Neural crest cell (in vitro differentiated cells): Measurements from ENCODE around the gene TBCE. TPM values are rescaled to one million over a fixed set of nuclear protein-coding genes. Genes with fewer than 3 reads are reported as not detected.

Experiments
- DNase-seq: peaks from one replicate; pipeline ENCODE4 v3.0.0; 2021; ENCODE audit warnings: low read depth, mixed read lengths, low spot score
- H3K27ac Mint-ChIP-seq: one replicate; pipeline ENCODE4 v1.8.0; 2021; ENCODE audit warnings: mild to moderate bottlenecking, mixed read lengths; ENCODE audit not compliant: unreplicated experiment
- H3K27me3 Mint-ChIP-seq: 2 replicates; pipeline ENCODE4 v1.8.0; 2021; ENCODE audit warnings: low read depth, mild to moderate bottlenecking, mixed read lengths
- H3K36me3 Mint-ChIP-seq: 2 replicates; pipeline ENCODE4 v1.8.0; 2021; ENCODE audit warnings: low read depth, mild to moderate bottlenecking, mixed read lengths
- H3K4me1 Mint-ChIP-seq: 2 replicates; pipeline ENCODE4 v1.8.0; 2021; ENCODE audit warnings: mixed read lengths
- H3K4me3 Mint-ChIP-seq: one replicate; pipeline ENCODE4 v1.8.0; 2021; ENCODE audit warnings: mild to moderate bottlenecking, mixed read lengths
- H3K9me3 Mint-ChIP-seq: 2 replicates; pipeline ENCODE4 v1.8.0; 2021; ENCODE audit warnings: mixed read lengths
- total RNA-seq: library from RNA; stranded (reverse); gene quantifications from 2 replicates; pipeline ENCODE4 v1.2.1, GENCODE V29; 2021
- TF ChIP-seq, protein P1 (sequence below): fragments of 200-600 bp; sonication (generic); conservative IDR thresholded peaks from 2 replicates; pipeline ENCODE4 v1.5.0; 2021; ENCODE audit warnings: antibody characterized with exemption, mild to moderate bottlenecking

The TBCE gene
- total RNA-seq, 1 donor from 2014 or later: 28.2 TPM

DNA sequence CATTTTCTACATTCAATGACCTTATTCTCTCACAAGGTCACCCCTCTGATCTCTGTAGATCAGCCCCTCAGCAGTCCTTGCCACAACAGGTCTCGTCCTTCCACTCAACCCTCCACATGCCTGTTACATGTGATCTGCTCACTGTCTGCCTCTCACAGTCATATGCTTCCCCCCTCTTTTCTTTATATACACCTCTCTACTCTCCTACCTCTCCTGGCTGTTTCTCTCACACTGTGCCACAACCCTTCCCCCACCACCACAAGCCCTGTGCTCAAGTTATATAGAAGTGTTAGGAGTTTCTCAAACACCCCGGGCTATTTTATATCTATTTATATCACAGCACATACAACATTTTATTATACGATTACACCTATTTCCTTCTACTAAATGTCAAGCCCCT is 124.4 kb downstream of the TBCE start:
- Mint-ChIP-seq H3K4me1 (no peaks in the 10 kb centered on the region), H3K4me3 (no peak overlapping the region), H3K36me3 (peaks cover 7% of the 10 kb centered on the region), H3K9me3 (no peaks in the 10 kb centered on the region), H3K27me3 (no peaks in the 10 kb centered on the region), H3K27ac (no peak overlapping the region)
- TF ChIP-seq, protein P1, sequence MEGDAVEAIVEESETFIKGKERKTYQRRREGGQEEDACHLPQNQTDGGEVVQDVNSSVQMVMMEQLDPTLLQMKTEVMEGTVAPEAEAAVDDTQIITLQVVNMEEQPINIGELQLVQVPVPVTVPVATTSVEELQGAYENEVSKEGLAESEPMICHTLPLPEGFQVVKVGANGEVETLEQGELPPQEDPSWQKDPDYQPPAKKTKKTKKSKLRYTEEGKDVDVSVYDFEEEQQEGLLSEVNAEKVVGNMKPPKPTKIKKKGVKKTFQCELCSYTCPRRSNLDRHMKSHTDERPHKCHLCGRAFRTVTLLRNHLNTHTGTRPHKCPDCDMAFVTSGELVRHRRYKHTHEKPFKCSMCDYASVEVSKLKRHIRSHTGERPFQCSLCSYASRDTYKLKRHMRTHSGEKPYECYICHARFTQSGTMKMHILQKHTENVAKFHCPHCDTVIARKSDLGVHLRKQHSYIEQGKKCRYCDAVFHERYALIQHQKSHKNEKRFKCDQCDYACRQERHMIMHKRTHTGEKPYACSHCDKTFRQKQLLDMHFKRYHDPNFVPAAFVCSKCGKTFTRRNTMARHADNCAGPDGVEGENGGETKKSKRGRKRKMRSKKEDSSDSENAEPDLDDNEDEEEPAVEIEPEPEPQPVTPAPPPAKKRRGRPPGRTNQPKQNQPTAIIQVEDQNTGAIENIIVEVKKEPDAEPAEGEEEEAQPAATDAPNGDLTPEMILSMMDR: no peak
- DNase-seq: no peak

DNA sequence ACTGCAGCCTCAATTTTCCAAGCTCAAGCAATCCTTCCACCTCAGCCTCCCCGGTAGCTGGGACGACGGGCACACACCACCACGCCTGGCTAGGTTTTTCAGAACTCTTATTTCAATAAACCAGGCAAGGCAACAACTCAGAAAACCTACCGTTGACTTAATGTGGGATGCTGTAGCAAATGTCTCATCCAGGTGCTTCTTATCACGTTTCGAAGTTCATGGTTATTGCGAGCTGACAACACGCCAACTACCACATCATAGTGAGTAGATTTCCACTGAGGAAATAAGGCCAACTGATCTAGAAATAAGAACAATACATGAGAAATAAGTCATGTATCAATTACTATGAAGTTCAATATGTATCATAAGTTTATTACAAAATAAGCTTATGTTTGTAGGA is 127.3 kb downstream of the TBCE start:
- H3K4me3 Mint-ChIP-seq: no peak overlapping the region
- no peak for DNase-seq
- H3K4me1 Mint-ChIP-seq: peaks cover 3% of the 10 kb centered on the region
- peaks cover 7% of the 10 kb centered on the region for H3K36me3 Mint-ChIP-seq
- no peaks in the 10 kb centered on the region for H3K27me3 Mint-ChIP-seq
- H3K9me3 Mint-ChIP-seq: no peaks in the 10 kb centered on the region
- H3K27ac Mint-ChIP-seq: no peak overlapping the region
- TF ChIP-seq, protein P1: no peak

DNA sequence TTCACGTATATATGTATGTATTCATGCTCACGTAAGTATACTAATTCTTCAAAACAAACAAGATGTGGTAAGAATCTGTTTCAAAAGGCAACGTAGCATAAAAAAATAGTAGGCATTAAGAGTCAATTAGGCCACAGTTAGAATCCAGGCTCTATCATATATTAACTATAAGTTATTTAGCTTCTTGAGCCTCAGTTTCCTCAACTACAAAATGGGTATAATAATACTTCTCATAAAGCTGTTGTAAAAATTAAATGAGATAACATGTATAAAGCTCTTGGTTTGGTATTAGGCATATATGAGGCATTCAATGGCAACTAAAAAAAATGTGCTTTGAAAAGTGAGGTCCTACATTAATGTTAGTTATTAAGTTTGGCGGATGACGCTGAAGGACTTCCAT is 127.8 kb downstream of the TBCE start:
- Mint-ChIP-seq H3K27me3 (no peaks in the 10 kb centered on the region), H3K4me1 (peaks cover 3% of the 10 kb centered on the region), H3K9me3 (no peaks in the 10 kb centered on the region), H3K27ac (no peak overlapping the region), H3K36me3 (peaks cover 7% of the 10 kb centered on the region), H3K4me3 (no peak overlapping the region)
- no peak for DNase-seq
- TF ChIP-seq, protein P1: no peak

DNA sequence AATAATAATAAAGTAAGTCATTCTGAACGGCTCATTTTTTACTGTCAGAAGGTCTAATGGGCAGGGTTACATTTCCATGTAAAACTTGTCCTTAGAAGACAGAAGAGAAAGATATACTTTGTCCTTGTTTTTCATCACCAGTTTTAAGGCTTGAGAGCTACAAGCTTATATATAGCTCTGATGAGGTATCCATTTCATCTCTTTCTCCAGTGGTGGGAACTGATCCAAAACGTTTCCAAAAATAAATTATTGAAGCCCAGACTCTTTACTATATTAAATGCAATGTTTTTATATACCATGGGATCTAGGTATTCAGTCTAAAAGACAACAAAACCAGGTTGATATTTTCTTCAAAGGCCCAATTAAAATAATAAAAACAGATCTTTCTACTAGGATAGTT is 128.3 kb downstream of the TBCE start:
- Mint-ChIP-seq H3K27ac (no peak overlapping the region), H3K9me3 (no peaks in the 10 kb centered on the region), H3K27me3 (no peaks in the 10 kb centered on the region), H3K4me1 (peaks cover 4% of the 10 kb centered on the region), H3K4me3 (no peak overlapping the region), H3K36me3 (peaks cover 7% of the 10 kb centered on the region)
- no peak for DNase-seq
- TF ChIP-seq, protein P1: no peak

DNA sequence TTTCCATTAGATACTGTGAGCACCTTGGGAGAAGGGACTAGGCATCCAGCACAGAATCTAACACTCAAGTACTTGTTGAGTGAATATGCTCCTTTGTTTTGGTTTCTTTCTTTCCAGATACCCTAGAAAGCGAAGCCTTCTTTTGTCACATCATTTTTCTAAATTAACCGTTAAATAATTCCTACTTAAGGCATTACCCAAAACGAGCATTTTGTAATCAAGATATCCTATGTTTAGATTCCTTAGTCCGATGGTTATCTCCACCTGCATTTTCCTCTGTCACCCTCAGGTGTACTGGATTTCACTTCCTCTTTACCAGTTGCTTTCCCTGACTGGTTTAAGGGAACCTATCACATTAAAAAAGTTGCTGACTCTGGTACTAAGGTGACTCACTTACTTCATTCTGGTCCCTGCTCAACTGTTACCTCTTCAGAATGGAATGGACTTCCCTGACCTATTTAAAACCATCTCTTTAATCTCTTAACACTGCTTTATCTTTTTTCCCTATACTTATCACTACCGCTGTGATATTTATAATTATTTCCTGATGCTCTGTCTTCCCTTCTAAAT is 133.8 kb downstream of the TBCE start:
- DNase-seq: no peak
- Mint-ChIP-seq H3K9me3 (no peaks in the 10 kb centered on the region), H3K4me1 (peaks cover 27% of the 10 kb centered on the region), H3K27me3 (no peaks in the 10 kb centered on the region), H3K4me3 (peak overlapping the region; percentile 63), H3K36me3 (no peaks in the 10 kb centered on the region), H3K27ac (no peak overlapping the region)
- TF ChIP-seq, protein P1: no peak

Other genes starting within 250 kb of the TBCE start
- gene TOMM20, start 238.6 kb upstream of the TBCE start, total RNA-seq: 150 and 154 TPM in 2 replicates
- 95.0 and 102 TPM in 2 replicates for gene RBM34, start 206.2 kb upstream of the TBCE start, total RNA-seq
- 43.6 and 46.0 TPM in 2 replicates for gene ARID4B, start 39.2 kb upstream of the TBCE start, total RNA-seq
- 57.2 and 58.0 TPM in 2 replicates for gene GGPS1, start 38.9 kb upstream of the TBCE start, total RNA-seq
- 29.5 and 32.0 TPM in 2 replicates for gene B3GALNT2, start 137.0 kb downstream of the TBCE start, total RNA-seq